ENCODE data around the gene CYP4V2. TPM values are rescaled to one million over a fixed set of nuclear protein-coding genes. Genes with fewer than 3 reads are reported as not detected.

CYP4V2 gene
- polyA plus RNA-seq, 1 donor from 2014 or later: 5.6 TPM

DNA sequence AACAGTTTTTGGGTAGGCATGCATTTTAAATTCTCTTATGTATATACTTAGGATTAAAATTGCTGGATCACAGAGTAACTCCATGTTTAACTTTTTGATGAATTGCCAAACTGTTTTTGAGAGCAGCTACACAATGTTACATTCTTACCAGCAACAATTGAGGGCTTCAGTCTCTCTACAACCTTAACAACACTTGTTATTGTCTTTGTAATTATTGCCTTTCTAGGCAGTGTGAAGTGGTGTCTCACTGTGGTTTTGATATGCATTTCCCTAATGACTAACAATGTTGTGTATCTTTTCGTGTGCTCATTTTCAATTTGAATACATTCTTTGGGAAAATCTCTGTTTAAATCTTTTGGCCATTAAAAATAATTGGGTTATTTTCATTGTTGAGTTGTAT, 57.3 kb downstream of the CYP4V2 start:
- H3K27ac ChIP-seq (ENCODE audit: low read length): no peak overlapping the region
- no peaks in the 10 kb centered on the region for H3K27me3 ChIP-seq (ENCODE audit: insufficient read depth, low read depth, low read length)
- no peak overlapping the region for H3K4me3 ChIP-seq (ENCODE audit: low read length)
- no peak overlapping the region for H3K9ac ChIP-seq (ENCODE audit: low read length)
- no peak overlapping the region for H3K4me2 ChIP-seq (ENCODE audit: low read length)
- H3K9me2 ChIP-seq (ENCODE audit: insufficient read depth, low read length): no peaks in the 10 kb centered on the region
- H3F3A ChIP-seq (ENCODE audit: insufficient read depth, low read length, poor library complexity, severe bottlenecking): no peaks in the 10 kb centered on the region
- no peaks in the 10 kb centered on the region for H4K20me1 ChIP-seq (ENCODE audit: insufficient read depth)
- no peaks in the 10 kb centered on the region for H3K36me3 ChIP-seq (ENCODE audit: insufficient read depth, low read length)
- H2AFZ ChIP-seq (ENCODE audit: low read depth, low read length): no peak overlapping the region
- no peaks in the 10 kb centered on the region for H3K9me3 ChIP-seq (ENCODE audit: low read length)
- H3K79me2 ChIP-seq (replicated peaks; ENCODE audit: insufficient read depth, low read length): no peaks in the 10 kb centered on the region
- TF ChIP-seq EZH2 (IDR thresholded peaks at IDR 0.05; ENCODE audit: borderline replicate concordance, insufficient read depth, low read length, poor library complexity, severe bottlenecking) (no peak), RAD21 (conservative IDR thresholded peaks at IDR 0.05) (no peak)

- Histone ChIP-seq H3K36me3 (ENCODE audit: insufficient read depth, low read length) (no peaks in the 10 kb centered on the region), H3K9ac (ENCODE audit: low read length) (no peak overlapping the region), H3K9me3 (ENCODE audit: low read length) (no peaks in the 10 kb centered on the region), H3K9me2 (ENCODE audit: insufficient read depth, low read length) (no peaks in the 10 kb centered on the region), H3K27ac (ENCODE audit: low read length) (no peak overlapping the region), H2AFZ (ENCODE audit: low read depth, low read length) (no peak overlapping the region), H3K79me2 (replicated peaks; ENCODE audit: insufficient read depth, low read length) (no peaks in the 10 kb centered on the region), H3K4me3 (ENCODE audit: low read length) (no peak overlapping the region), H3K4me2 (ENCODE audit: low read length) (no peak overlapping the region), H3K27me3 (ENCODE audit: insufficient read depth, low read depth, low read length) (no peaks in the 10 kb centered on the region), H4K20me1 (ENCODE audit: insufficient read depth) (no peaks in the 10 kb centered on the region), H3F3A (ENCODE audit: insufficient read depth, low read length, poor library complexity, severe bottlenecking) (no peaks in the 10 kb centered on the region)
- no peak for TF ChIP-seq MXI1 (conservative IDR thresholded peaks at IDR 0.05; ENCODE audit: poor library complexity, severe bottlenecking)
These were observed 58.7 kb downstream of the CYP4V2 start for GRCh38 chr4:186249785-186250754.

DNA sequence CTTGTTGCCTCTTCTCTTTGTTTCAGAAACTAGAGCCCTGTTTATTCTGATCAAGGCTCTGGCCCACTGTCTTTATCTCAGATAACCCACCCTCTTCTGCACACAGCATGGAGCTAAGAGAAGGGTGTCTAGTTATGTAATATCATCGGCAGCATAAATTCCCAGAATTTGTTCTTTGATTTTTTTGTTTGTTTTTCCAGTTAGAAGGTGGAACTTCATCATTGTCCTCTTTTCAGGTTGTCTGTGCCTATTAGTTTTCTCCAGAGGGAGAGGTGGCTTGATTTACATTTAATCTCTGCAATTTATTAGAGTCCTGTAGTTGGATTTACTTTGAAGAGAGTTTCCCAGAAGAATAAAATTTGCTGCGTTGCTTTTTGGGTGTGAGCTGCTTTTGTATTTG, 59.4 kb downstream of the CYP4V2 start:
- Histone ChIP-seq H3K27me3 (ENCODE audit: insufficient read depth, low read depth, low read length) (no peaks in the 10 kb centered on the region), H3F3A (ENCODE audit: insufficient read depth, low read length, poor library complexity, severe bottlenecking) (no peaks in the 10 kb centered on the region), H3K27ac (ENCODE audit: low read length) (no peak overlapping the region), H3K79me2 (replicated peaks; ENCODE audit: insufficient read depth, low read length) (no peaks in the 10 kb centered on the region), H3K9me3 (ENCODE audit: low read length) (no peaks in the 10 kb centered on the region), H2AFZ (ENCODE audit: low read depth, low read length) (no peak overlapping the region), H4K20me1 (ENCODE audit: insufficient read depth) (no peaks in the 10 kb centered on the region), H3K4me2 (ENCODE audit: low read length) (no peak overlapping the region), H3K4me3 (ENCODE audit: low read length) (no peak overlapping the region), H3K9ac (ENCODE audit: low read length) (no peak overlapping the region), H3K9me2 (ENCODE audit: insufficient read depth, low read length) (no peaks in the 10 kb centered on the region), H3K36me3 (ENCODE audit: insufficient read depth, low read length) (no peaks in the 10 kb centered on the region)
- TF ChIP-seq MXI1 (conservative IDR thresholded peaks at IDR 0.05; ENCODE audit: poor library complexity, severe bottlenecking) (no peak), REST (IDR thresholded peaks at IDR 0.05; ENCODE audit: borderline replicate concordance) (no peak), SMC3 (conservative IDR thresholded peaks at IDR 0.05; ENCODE audit: poor library complexity) (no peak), RAD21 (conservative IDR thresholded peaks at IDR 0.05) (no peak), EZH2 (IDR thresholded peaks at IDR 0.05; ENCODE audit: borderline replicate concordance, insufficient read depth, low read length, poor library complexity, severe bottlenecking) (no peak), TAF1 (IDR thresholded peaks at IDR 0.05; ENCODE audit: low read depth) (no peak), EP300 (conservative IDR thresholded peaks at IDR 0.05; ENCODE audit: poor library complexity, severe bottlenecking) (no peak), POLR2AphosphoS5 (IDR thresholded peaks at IDR 0.05) (no peak)
- TF ChIP-seq, protein P1, sequence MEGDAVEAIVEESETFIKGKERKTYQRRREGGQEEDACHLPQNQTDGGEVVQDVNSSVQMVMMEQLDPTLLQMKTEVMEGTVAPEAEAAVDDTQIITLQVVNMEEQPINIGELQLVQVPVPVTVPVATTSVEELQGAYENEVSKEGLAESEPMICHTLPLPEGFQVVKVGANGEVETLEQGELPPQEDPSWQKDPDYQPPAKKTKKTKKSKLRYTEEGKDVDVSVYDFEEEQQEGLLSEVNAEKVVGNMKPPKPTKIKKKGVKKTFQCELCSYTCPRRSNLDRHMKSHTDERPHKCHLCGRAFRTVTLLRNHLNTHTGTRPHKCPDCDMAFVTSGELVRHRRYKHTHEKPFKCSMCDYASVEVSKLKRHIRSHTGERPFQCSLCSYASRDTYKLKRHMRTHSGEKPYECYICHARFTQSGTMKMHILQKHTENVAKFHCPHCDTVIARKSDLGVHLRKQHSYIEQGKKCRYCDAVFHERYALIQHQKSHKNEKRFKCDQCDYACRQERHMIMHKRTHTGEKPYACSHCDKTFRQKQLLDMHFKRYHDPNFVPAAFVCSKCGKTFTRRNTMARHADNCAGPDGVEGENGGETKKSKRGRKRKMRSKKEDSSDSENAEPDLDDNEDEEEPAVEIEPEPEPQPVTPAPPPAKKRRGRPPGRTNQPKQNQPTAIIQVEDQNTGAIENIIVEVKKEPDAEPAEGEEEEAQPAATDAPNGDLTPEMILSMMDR (IDR thresholded peaks at IDR 0.05; ENCODE audit: poor library complexity, severe bottlenecking): no peak
